ENCODE data around the gene SEMA6B.
"Not testable (repeated sequence)": the region's sequence is repeated elsewhere in the genome, so short reads cannot be mapped to it uniquely, and the experiment has no call there.

SEMA6B gene

DNA sequence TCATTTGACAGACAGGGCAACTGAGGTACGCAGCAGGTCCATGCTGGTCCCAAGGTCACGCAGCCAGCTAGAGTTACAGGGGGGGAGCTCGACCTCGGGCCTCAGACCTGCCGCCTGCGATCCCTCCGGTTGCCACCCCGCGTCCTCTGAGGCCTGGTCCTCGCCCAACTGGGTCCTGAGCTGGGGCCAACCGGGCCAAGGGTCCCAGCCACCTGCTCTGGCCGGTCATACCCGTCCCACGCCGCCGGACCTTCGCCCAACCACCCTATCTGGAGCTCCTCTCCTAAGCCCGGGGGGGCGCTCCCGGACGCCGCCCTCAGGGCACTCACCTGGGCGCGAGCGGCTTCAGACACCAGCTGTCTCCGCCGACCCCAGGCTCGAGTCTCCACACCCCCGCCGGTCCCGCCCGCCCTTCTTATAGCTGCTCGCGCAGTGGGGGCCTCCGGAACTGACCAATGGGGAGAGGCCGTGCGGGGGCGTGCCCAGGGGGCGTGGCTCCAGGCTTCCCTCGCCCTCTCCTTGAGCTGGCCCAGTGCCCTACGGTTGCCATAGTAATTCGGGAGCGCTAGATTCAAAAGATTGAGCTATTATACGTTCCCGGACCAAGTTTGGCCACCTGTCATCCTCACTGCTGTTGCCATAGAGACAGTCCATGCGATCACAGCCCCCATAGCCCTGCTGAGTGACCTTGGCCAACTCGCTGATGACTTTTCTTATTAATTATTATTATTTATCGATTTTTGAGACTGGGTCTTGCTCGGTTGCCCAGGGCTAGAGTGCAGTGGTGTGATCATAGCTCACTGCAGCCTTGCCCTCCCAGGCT lies 24.4 kb downstream of the SEMA6B start, which contains the start of gene PLIN5:
PLIN5 (minus strand) TSS at position 389 of the 823 bp plus-strand sequence. CDS start 1,150 bp downstream, outside the sequence.
- Mint-ChIP-seq H3K4me1 (ENCODE audit: low read depth) (peaks cover 5% of the 10 kb centered on the region), H3K4me3 (peak within 1 kb of the TSS; percentile 62), H3K27me3 (no peaks in the 10 kb centered on the region), H3K36me3 (no peaks in the 10 kb centered on the region), H3K9me3 (ENCODE audit: low read depth) (no peaks in the 10 kb centered on the region), H3K27ac (no peak within 1 kb of the TSS)

DNA sequence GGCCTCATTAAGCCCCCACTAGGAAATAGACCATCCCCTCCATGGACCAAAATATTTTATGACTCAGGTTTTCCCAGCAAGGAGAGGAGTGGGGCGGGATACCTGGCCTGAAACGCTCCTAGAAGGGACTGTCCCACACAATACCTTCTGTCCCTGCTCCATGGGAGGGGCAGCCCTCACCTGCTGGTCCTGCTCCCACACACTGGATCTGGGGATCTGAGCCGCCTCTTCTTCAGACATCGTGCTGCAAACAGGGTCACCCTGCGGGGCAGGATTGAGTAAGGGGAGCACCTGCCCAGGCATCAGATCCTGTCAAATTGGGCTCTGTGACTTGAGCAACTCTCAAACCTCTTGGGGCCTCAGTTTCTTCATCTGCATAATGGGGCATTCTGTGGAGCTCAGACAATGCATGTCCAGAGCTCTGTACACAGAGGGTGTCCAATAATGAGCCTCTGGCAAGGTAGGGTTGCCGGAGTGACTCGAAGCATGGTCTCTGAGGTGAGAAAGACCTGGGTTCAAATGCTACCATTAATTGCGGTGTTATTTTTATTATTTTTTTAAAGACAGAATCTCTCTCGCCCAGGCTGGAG lies 25.6 kb downstream of the SEMA6B start:
- Mint-ChIP-seq H3K4me3 (no peak overlapping the region), H3K27ac (no peak overlapping the region), H3K4me1 (ENCODE audit: low read depth) (peaks cover 4% of the 10 kb centered on the region), H3K9me3 (ENCODE audit: low read depth) (no peaks in the 10 kb centered on the region), H3K36me3 (no peaks in the 10 kb centered on the region), H3K27me3 (no peaks in the 10 kb centered on the region)

DNA sequence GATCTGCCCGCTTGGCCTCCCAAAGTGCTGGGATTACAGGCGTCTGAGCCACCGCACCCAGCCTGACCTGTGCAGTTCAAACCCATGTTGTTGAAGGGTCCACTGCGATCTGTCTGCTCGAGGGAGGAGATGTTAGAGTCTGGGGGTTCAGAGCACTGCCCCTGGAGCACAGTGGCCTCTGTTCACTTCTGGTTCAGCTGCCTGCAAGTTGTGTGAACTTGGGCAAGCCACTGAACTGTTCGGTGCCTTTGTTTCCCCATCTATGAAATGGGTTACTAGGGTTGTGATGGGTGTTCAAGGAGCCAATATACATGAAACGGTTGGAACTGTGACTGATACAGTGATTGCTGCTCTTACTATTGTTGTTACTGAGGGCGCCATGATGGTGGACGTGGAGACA lies 26.1 kb downstream of the SEMA6B start:
- Mint-ChIP-seq H3K36me3 (no peaks in the 10 kb centered on the region), H3K9me3 (ENCODE audit: low read depth) (no peaks in the 10 kb centered on the region), H3K4me1 (ENCODE audit: low read depth) (peaks cover 4% of the 10 kb centered on the region), H3K27me3 (no peaks in the 10 kb centered on the region), H3K4me3 (no peak overlapping the region), H3K27ac (no peak overlapping the region)

DNA sequence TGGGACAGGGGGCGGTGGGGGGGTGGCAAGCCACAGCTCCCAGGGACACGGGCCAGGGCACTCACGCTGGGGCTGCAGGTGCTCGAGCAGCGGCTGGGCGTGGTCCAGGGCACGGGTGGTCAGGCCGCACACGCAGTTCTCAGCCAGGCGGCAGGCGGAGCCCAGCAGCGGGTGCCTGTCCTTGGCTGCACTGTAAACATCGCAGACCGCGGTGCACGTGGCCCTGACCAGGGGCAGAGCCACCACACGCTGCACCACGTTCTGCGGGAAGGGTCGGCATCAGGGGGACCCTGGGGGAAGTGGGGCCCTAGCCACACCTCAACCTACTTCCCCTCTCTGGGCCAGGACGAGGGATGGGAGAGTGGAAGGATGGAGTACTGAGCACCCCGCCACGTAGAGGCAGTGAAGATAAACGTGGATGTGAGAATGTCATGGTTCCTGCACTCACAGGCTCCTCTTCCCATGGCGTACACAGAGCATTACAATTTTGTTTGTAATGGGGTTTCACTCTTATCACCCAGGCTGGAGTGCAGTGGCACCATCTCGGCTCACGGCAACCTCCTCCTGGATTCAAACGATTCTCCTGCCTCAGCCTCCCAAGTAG lies 27.8 kb downstream of the SEMA6B start:
- H3K9me3 Mint-ChIP-seq (ENCODE audit: low read depth), result no peaks in the 10 kb centered on the region
- H3K36me3 Mint-ChIP-seq, result no peaks in the 10 kb centered on the region
- peaks cover 4% of the 10 kb centered on the region for H3K4me1 Mint-ChIP-seq (ENCODE audit: low read depth)
- H3K27ac Mint-ChIP-seq, result no peak overlapping the region
- H3K27me3 Mint-ChIP-seq, result no peaks in the 10 kb centered on the region
- no peak overlapping the region for H3K4me3 Mint-ChIP-seq

DNA sequence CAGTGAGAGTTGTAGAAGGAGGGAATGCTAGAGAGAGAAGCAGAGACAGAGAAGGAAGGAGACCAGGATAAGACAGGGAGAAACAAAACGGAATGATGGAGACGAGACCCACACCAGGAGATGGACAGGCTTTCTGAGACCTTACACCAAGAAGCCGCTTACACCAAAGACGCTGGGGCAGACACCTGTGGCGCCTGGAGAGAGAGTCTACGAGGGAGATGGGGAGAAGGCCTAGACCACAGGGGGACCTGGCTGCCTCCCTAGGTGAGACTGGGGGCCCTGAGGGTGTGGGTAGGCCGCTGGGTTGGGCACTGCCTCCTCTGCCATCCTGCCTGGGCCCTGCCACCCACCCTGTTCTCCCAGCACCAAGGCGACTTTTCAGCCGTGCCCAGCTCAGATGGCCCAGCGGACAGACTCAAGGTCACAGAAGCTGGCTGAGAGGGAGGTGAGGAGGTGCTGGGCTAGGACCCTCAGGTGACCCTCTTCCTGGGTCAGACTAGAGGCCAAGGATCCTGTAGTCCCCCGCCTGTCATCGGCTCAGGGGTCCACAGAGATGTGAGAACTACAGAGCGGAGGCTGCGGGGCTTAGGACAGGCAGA lies 29.5 kb downstream of the SEMA6B start:
- H3K9me3 Mint-ChIP-seq (ENCODE audit: low read depth), result no peaks in the 10 kb centered on the region
- no peak overlapping the region for H3K27ac Mint-ChIP-seq
- H3K4me3 Mint-ChIP-seq, result no peak overlapping the region
- no peaks in the 10 kb centered on the region for H3K4me1 Mint-ChIP-seq (ENCODE audit: low read depth)
- H3K36me3 Mint-ChIP-seq, result no peaks in the 10 kb centered on the region
- H3K27me3 Mint-ChIP-seq, result no peaks in the 10 kb centered on the region

DNA sequence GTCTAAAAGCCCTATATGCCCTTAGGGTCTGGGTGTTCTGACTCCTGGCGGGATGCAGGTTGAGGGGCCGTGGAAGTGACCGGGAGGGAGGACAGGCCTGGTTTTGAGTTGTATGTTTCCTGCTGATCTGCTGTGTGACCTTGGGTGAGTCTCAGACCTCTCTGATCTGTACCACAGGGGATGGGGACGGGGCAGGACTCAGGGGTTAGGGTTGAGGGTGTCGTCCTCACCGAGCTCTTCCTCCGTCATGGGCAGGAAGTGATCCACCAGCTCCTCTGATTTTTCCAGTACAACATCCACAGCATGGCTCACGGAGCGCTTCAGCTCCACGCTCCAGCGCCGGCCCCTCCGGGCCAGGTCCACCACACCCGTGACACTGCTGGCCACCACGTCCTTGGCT lies 30.6 kb downstream of the SEMA6B start:
- Mint-ChIP-seq H3K36me3 (no peaks in the 10 kb centered on the region), H3K9me3 (ENCODE audit: low read depth) (no peaks in the 10 kb centered on the region), H3K27ac (no peak overlapping the region), H3K4me3 (no peak overlapping the region), H3K4me1 (ENCODE audit: low read depth) (no peaks in the 10 kb centered on the region), H3K27me3 (no peaks in the 10 kb centered on the region)

DNA sequence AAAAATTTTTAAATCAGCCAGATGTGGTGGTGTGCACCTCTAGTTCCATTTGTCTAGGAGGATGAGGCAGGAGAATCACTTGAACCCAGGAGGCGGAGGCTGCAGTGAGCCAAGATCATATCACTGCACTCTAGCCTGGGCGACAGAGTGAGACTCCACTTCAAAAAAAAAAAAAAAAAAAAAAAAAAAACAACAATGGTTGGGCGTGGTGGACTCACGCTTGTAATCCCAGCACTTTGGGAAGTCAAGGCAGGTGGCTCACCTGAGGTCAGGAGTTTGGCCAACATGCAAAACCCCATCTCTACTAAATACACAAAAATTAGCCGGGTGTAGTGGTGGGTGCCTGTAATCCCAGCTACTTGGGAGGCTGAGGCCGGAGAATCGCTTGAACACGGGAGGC lies 32.1 kb downstream of the SEMA6B start:
- H3K27me3 Mint-ChIP-seq; H3K36me3 Mint-ChIP-seq; H3K4me1 Mint-ChIP-seq (ENCODE audit: low read depth); H3K4me3 Mint-ChIP-seq; H3K27ac Mint-ChIP-seq; H3K9me3 Mint-ChIP-seq (ENCODE audit: low read depth): not testable (repeated sequence)

DNA sequence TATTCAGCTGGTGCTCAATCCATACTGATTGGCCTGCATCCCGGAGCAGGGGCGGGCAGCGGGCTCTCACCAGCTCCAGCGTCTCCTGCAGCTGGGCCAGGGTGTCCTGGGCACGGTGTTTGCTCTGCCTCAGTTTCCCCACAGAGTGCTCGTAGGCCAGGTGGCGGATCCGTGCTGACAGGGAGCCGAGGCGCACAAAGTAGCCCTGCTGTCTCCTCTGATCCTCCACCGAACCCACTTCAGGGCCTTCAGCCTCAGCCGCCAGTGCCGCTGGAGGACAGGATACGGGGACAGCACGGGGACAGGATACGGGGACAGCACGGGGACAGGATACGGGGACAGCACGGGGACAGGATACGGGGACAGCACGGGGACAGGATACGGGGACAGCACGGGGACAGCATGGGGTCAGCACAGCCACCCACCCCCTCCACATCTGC lies 33.9 kb downstream of the SEMA6B start:
- Mint-ChIP-seq H3K27me3 (peaks cover 1% of the 10 kb centered on the region), H3K4me1 (ENCODE audit: low read depth) (no peaks in the 10 kb centered on the region), H3K4me3 (no peak overlapping the region), H3K27ac (no peak overlapping the region), H3K36me3 (no peaks in the 10 kb centered on the region), H3K9me3 (ENCODE audit: low read depth) (no peaks in the 10 kb centered on the region)

DNA sequence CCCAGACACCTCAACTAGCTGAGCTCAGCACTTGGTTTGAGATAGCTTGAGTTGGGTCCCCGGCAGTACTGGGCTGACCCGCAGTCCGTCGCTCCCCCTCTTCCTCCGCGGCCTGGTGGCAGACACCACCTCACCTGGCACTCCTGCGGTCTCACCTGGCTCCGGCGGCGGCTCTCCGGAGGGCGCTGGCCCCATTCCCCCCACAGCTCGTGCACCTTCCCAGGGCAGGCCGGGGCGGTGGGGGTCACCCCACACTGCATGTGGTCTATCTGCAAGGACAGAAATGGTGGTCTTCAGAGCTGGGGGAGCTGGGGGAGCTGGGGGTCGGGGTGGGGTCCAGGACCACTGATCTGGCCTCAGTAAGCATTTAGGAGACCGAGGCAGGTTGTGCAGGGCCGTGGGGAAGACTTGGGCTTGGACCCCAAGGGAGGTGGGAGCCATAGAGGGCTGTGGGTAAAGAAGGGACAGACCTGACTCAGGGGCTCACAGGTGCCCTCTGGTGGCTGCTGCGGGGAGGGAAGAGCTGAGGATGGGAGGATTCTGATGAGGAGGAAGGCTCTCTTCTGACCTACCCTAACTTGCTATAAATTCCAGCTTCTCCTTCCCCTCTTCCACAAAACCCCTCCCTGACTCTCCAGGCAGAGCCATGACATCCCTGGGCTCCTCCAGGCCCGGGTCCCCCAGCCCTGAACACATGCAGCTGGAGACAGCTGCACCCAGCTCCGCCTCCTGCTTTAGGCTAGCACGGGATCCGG lies 34.5 kb downstream of the SEMA6B start:
- H3K36me3 Mint-ChIP-seq, result no peaks in the 10 kb centered on the region
- H3K4me1 Mint-ChIP-seq (ENCODE audit: low read depth), result no peaks in the 10 kb centered on the region
- H3K27me3 Mint-ChIP-seq, result peaks cover 1% of the 10 kb centered on the region
- no peak overlapping the region for H3K27ac Mint-ChIP-seq
- no peak overlapping the region for H3K4me3 Mint-ChIP-seq
- H3K9me3 Mint-ChIP-seq (ENCODE audit: low read depth), result no peaks in the 10 kb centered on the region

DNA sequence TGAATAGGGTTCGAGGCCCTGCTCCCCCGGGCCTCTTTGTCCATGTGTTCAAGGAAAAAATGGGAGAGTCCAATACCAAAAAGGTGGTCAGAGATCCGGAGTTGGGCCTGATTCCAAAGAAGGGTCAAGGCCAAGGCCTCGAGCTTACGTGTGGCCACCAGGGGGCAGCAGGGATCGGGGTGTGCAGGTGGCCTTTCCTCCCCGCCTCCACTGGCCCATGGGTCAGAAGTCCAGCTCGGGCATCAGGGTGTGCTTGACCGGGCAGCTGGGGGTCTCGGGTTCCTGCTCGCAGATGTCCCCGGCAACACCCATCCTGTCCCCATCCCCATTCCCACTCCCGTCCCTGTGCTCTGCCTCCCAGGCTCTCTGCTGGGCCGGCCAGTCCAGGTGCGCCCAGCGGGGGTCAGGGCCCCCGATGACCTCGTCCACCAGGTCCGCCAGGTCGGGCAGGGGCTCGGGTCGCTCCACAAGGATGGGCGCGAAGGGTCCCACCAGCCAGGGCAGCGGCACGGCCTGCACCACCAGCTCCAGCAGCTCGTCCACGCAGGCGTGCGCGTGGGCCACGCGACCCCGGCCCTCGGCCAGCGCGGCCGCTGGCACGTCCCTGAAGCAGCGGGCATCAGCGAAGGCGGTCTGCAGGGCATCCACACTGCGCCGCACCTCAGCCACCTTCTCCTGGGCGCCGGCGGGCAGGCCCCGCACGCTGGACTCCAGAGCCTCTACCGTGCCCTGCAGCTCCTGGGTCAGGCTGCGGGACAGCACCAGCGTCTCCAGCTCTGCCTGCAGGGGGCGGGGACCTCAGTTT lies 36.0 kb downstream of the SEMA6B start:
- Mint-ChIP-seq H3K36me3 (no peaks in the 10 kb centered on the region), H3K27ac (no peak overlapping the region), H3K4me1 (ENCODE audit: low read depth) (no peaks in the 10 kb centered on the region), H3K27me3 (peaks cover 3% of the 10 kb centered on the region), H3K4me3 (no peak overlapping the region), H3K9me3 (ENCODE audit: low read depth) (no peaks in the 10 kb centered on the region)

DNA sequence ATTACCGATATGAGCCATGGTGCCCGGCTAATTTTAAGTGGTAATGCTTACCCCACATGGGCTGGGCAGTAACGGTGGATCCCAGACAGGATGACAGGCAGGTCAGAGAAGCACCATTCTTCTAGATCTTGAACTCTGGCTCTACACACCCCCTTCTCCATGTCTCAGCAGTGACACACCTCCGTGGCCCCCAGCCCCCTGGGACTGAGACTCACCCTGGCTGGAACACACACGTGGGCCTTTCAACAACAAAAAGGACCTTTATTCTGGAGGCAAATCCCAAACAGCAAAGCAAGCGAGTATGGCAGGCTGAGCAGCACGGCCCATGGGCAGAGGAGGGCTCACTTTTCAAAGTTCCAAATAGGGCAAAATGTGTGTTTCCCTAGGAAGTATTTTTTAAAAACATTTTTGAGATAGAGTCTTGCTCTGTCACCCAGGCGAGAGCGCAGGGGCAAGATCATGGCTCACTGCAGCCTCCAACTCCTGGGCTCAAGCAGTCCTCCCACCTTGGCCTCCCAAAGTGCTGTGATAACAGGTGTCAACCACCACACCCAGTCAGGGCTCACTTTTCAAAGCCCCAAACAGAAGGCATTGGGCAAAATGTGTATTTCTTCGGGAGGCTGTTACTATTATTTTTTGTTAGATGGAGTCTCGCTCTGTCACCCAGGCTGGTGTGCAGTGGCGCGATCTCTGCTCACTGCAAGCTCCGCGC lies 37.0 kb downstream of the SEMA6B start:
- Mint-ChIP-seq H3K4me1 (ENCODE audit: low read depth) (no peaks in the 10 kb centered on the region), H3K27me3 (peaks cover 3% of the 10 kb centered on the region), H3K4me3 (no peak overlapping the region), H3K36me3 (no peaks in the 10 kb centered on the region), H3K9me3 (ENCODE audit: low read depth) (no peaks in the 10 kb centered on the region), H3K27ac (no peak overlapping the region)

DNA sequence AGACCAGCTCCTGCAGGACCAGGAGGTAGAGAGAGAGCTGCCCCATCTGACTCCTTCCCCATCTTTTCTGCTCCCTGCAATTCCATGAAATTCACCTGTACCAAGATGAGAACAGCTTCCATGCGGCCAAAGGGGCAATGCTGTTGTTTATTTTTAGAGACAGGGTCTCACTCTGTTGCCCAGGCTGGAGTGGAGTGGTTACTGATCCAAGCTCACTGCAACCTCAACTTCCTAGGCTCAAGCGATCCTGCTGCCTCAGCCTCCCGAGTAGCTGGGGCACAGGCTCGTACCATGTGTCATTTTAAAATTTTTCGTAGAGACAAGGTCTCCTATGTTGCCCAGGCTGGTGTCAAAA lies 37.6 kb downstream of the SEMA6B start:
- Mint-ChIP-seq H3K4me1 (ENCODE audit: low read depth) (no peaks in the 10 kb centered on the region), H3K9me3 (ENCODE audit: low read depth) (no peaks in the 10 kb centered on the region), H3K4me3 (no peak overlapping the region), H3K27ac (no peak overlapping the region), H3K36me3 (no peaks in the 10 kb centered on the region), H3K27me3 (peaks cover 3% of the 10 kb centered on the region)

DNA sequence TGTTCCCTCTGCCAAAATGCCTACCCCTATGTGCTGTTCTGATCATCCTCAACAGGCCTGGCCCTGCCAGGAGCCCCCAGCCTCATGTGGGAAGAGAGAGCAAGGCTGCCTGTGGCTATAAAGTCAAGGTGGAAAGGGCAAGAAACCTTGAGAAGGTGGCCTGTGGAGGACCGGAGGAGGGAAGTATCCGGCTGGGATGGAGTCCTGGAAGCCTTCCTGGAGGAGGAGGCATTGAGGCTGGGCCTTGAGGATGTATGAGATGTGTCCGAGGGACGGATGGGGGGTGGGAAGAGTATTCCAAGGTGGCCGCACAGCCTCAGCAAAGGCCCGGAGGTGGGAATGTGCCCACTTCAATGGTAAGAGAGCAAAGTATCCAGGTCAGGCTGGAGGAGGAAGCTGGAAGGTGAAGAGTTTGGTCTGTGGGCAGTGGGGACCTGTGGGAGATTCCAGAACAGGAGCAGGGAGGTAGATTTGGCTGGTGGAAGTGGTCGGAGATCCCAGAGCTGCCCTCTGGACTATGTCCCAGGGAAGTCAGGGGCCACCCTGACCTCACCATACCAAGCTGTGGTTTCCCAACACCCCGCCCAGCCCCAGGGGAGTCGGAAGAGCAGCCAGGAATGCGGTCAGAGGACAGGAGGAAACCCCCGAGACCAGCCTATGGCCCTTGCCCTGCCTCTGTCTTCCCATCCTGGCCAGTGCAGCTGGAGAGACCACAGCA lies 38.2 kb downstream of the SEMA6B start:
- H3K36me3 Mint-ChIP-seq, result no peaks in the 10 kb centered on the region
- no peaks in the 10 kb centered on the region for H3K9me3 Mint-ChIP-seq (ENCODE audit: low read depth)
- no peak overlapping the region for H3K4me3 Mint-ChIP-seq
- peaks cover 3% of the 10 kb centered on the region for H3K27me3 Mint-ChIP-seq
- no peak overlapping the region for H3K27ac Mint-ChIP-seq
- H3K4me1 Mint-ChIP-seq (ENCODE audit: low read depth), result no peaks in the 10 kb centered on the region
